NOMO-1 (cell line): Measurements from ENCODE around the gene KCNT1.

ENCODE experiments used
- DNase-seq, 2 experiments: peaks; one replicate each; lab custom pipeline; 2025; ENCODE audit not compliant: unreplicated experiment in 2 of 2; lab: John Stamatoyannopoulos, UW

KCNT1 gene

DNA sequence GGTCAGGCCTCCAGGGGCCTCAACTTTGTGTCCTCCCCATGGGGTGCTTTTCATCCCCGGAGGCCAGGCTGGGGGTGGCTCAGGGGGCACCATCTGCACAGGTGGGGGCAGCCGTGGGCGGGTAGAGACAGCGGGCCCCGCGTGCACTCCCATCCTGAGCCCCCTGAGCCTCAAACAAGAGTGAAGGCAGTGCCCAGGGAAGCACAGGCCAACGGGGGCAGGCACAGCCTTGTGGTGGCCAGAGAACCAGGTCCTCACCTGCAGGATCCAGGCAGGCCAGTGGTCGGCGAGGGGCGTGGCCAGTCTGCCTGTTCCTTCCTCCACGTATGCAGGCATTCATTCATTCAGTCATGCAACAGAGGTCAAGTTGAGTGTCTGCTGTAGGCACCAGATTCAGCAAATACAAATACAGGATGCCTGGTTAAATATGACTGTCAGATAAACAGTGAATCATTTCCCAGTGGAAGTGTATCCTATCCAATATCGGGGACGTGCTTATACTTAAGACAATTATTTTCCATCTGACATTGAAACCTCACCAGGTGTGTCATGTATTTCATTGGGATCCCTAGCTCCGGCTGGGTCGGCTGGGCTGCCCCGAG, 22.3 kb downstream of the KCNT1 start:
- no peak for DNase-seq

DNA sequence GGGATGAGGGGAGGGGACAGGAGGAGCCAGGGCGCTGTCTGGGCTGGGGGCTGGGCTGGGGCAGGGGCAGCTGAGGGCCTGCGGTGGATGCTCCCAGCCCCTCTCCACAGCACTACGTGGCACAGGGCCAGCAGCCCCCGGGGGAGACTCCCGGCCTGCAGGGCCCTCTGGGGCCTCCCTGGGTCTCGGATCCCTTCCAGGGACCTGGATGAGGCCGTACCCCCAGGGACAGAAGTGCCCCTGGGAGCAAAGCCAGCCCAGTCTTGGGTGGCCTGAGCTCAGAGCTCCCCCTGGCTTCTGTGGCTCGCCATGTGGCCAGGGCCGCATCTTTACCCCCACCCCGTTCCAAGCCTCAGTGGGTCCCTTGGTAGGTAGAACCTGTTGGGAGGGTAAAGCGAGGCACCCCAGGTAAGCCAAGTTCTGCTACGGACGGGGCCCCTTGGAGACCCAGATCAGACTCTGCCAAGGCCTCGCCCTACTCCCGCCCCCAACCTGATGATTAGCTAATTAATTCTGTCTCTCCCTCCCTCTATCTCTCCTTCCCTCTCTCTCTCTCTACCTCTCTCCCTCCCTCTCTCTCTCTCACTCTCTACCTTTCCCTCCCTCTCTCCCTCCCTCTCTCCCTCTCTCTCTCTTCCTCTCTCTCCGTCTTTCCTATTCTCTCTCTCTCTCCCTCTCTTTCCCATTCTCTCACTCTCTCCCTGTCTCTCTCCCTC, 24.3 kb downstream of the KCNT1 start:
- DNase-seq, result no peak

DNA sequence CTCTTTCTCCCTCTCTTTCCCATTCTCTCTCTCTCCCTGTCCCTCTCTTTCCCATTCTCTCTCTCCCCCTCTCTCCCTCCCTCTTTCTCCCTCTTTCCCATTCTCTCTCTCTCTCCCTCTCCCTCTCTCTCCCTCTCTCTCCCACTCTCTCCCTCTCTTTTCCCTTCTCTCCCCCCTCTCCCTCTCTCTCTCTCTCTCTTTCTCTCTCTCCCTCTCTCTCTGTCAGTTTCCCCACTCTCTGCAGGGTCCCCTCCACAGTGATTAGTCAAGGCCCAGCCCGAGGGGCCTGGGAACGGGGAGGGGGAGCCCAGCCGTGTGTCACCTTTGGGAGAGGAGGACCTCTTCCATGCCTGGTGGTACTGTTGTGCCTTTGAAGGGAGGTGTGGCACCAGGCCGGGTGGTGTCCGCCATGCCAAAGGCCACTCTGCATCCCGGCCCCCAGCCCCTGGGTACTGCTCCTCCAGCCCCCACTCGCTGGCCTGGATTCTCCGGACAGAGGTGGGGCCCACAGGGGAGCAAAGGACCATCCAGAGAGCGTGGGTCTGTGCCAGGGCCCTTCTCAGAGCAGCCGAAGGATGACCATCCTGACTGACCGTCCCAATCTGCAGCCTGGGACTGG, 25.4 kb downstream of the KCNT1 start:
- DNase-seq, result no peak

DNA sequence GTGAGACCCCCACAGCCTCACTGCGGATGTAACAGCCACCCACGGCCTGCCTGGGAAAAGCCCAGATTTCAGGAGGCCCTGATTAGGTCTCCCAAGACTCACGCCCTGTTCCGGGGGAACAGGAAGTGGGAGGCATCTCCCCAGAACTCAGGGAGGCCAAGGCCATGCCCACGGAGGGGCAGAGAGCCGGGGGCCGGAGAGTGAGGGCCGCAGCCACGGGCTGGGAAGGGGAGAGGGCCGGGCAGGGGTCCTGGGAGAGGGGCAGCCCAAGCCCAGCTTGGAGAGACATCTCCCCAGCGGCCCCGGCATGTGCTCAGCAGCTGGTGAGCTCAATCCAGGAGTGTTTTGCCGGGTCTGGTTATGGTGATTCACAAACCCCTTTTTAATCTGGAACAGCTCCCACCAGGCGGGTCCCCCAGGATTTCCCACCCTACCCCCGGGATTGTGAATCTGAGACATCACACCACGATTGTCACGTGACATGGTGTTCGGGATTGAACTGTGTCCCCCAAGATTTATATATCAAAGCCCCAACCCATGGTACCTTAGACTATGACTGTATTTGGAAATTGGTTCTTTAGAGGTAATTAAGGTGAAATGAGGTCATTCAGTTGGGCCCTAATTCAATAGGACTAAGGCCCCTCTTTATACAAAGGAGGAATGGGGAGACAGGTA, 26.6 kb downstream of the KCNT1 start:
- no peak for DNase-seq

DNA sequence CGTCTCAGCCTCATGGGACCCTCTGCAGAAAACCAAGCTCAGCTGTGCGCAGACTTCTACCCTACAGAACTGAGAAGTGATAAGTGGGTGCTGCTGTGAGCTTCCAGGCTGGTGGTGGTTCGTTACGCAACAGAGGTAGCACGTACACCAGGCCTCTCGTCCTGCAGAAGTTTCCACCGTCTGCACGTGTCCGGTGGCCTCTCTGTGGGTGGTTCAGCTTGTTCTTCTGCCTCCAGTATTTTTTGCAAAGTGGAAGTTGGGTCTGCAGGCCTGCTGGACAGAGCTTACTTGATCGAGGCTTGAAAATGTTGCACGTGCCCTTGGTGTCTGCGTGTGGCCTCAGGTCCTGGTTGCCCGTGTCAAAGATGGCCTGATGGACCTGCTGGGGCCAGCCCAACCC, 27.5 kb downstream of the KCNT1 start:
- DNase-seq, result peak; percentile 62 to 87

DNA sequence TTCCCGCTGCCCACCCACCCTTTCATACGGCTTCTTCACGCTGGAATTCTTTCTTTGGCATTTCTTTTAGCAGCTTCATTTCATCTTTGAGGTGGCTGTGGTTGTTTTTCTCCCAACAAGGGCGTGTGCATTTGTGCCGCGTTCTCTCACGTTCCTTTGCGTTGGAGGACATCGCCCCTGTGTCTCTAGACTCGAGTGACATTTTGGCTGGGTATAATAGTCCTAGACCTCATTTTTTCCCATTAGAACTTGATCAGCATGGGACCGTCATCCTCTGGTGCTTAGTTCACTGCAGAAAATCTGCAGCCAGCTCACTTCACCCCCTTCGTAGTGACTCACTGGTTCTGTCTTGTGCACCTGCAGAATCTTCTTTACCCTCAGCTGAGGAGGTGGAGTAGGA, 29.5 kb downstream of the KCNT1 start:
- DNase-seq, result no peak

DNA sequence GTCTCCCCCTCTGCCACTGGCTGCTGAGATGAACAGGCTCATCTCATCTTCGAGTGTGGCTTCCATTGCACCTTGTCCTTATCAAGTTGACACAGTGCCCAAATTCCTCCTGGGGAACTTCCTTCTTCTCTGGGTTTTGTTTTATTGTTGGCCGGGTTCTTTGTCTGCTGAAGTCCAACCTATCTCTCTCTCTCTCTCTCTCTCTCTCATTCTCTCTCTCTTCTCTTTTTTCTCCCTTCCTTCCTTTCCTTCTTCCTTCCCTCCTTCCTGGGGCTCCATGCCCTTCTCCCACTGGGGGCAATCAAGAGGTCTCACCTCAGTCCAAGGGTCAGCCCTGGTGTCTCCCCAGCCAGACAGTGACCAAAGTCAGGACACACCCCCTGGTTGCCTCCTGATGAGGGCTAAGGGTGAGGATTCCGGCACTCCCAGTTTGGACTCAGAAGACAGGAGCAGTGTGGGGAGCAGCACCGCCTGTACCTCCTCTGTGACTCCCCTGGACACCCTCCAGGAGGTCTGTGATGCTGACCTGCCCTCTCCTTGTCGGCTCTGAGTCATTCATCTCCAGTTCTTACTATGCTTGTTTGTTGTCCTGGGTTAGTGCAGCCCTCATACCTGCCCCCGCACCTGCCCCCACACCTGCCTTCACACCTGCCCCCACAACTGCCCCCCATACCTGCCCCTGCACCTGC, 30.7 kb downstream of the KCNT1 start:
- DNase-seq, result no peak

DNA sequence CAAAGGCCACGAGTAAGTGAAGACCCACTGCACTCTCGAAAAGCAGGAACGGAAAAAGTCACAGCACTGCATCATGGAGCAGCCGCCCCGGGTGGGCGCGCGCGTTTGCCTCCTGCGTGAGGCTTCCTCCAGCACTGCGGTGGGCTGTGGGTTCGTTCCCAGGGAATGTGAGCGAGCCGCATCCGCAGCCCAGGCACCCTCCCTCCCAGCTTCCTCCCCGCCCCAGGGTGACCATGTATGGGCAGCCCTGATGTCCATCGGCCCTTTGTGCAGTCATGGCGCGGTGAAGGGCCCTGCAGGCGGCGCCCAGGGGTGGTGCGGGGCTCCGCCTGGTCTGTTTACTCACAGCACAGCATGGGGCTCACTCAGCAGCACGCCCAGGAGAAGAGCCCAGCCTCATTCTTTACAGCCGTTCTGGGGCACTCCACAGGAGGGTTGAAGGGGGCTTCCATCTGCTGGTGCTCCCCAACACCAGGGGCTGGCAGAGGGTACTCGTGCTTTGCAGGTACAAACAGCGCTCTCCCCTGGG, 32.7 kb downstream of the KCNT1 start:
- no peak for DNase-seq

DNA sequence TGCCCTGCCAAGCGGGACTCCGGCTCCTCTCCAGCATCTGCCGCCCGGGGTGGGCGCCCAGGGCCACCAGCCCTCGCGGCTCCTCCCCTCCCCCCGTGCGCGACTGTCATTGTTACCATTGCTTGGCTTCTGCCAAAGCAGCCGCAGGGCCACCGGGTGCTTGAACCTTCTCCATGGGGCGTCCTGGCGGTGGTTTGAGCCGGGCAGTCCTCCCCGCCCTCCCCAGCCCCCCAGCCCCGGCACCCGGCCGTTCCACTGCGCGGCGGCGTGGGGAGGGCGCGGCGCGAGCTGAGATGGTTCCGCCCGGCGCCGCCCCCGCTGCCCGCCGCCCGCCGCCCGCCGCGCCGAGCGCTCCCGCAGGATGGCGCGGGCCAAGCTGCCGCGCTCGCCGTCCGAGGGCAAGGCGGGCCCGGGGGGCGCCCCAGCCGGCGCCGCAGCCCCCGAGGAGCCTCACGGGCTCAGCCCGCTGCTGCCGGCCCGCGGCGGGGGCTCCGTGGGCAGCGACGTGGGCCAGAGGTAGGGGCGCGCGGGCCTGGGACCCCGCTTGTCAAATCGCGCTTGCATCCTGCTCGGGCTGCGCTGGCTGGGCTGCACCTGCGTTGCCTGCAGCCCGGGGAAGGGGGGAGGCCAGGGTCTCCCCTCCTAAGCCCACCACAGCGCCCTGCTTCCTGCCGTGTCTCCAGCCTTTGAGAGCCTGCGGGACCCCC, 34.4 kb downstream of the KCNT1 start:
- no peak for DNase-seq

DNA sequence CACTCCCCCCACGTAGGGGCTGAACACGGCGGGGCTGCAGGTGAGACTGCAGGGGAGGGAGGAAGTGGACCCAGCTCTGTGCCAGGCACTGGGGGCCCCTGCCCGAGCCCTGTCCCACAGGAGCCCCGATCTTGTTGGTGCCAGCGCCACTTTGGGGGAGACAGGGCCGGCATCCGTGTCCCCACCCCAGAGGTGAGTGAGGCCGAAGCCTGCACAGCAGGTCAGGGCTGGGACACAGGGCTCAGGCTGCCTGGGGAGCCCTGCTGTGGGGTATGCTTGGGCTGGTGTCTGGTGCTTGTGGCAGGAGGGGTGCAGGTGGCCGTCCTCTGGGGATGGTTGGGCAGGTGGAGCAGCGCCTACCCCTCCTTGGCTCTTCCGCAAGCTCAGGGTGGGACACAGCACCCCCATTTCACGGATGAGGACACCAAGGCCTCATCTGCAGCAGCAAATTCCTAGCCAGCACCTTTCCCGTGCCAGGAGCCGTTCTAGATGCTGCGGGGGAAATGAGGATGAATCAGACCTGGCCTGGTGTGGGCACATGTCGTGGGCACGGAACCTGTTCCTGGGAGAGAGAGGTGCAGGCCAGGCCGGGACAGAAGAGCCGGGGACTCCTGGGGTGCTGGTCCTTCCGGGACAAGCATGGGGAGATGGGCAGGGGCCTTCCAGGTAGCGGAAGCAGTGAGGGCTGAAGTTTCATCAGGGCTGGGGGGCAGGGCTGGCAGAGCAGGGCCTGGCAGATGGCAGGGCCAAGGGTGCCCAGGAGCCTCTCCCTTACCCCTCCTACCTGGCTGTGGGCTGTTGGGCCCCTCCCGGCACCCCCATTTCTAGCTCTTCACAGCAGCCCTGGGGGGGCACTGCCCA, 35.2 kb downstream of the KCNT1 start:
- no peak for DNase-seq

DNA sequence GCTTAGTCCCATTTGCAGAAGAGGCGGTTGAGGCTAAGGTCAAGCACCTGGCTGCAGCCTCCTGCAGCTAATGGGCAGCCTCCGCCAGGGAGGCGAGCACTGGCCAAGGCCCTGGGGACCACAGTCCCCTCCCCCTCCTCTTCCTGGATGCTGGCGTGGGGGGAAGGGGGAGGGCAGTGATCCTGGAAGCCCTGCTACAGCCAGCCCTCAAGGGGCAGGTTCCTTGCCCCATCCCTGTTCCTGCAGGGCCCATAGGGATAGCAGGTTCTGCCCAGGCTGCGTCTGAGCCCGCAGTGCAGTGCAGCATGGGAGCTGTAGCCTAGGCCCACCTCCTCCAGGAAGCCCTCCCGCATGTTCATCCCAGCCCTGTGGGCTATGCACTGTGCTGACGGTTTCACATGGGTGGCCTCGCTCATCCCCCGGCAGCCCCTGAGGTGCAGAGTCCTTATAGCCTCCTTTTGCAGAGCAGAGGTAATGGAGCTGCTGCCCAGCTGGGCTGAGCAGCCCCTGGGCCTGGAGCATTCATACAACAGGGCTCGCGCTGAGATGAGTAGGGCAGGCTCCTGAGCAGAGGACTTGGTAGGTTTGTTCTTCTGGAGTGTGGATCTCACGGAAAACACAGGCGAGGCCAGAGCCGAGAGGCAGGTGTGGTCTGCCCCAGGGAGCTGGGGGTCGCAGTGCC, 36.0 kb downstream of the KCNT1 start:
- DNase-seq, result no peak

DNA sequence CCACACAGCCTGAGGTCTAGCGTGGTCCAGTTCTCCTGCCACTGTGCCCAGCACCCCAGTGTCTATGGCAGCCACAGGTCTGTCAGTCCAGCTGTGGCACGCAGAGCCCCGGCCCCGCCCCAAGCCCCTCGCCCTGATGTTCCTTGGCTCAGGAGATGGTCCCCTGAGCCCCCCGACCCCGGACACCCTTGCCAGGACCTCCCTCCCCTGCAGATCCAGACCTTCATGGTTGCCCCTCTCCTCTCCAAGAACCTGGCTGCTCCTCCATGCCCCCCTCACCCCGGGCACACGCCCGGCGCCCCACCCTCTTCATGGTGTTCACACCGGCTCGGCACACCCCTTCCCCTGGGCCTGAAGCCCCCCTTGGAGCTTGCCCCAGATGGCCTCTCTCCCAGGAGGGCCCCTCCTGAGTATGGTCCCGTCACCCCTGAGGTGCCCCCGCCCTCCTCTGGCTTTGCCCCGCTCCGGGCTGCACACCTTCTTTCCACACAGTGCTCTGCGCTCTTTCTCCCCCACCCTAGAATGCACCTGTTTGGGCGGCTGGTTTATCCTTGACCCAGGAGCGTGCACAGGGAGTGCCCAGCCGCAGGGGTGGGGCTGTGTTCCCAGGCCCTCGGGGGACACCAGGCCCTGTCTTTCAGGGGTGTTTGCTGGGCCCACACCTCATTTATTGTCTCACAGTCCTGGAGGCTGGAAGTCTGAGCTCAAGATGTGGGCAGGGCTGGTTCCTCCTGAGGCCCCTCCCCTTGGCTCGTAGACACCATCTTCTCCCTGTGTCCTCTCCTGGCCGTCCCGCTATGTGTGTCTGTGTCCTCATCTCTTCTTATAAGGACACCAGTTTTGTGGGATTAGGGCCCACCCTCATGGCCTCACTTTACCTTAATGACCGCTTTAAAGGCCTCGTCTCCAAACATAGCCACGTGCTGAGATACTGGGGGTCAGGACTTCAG, 37.6 kb downstream of the KCNT1 start:
- no peak for DNase-seq

DNA sequence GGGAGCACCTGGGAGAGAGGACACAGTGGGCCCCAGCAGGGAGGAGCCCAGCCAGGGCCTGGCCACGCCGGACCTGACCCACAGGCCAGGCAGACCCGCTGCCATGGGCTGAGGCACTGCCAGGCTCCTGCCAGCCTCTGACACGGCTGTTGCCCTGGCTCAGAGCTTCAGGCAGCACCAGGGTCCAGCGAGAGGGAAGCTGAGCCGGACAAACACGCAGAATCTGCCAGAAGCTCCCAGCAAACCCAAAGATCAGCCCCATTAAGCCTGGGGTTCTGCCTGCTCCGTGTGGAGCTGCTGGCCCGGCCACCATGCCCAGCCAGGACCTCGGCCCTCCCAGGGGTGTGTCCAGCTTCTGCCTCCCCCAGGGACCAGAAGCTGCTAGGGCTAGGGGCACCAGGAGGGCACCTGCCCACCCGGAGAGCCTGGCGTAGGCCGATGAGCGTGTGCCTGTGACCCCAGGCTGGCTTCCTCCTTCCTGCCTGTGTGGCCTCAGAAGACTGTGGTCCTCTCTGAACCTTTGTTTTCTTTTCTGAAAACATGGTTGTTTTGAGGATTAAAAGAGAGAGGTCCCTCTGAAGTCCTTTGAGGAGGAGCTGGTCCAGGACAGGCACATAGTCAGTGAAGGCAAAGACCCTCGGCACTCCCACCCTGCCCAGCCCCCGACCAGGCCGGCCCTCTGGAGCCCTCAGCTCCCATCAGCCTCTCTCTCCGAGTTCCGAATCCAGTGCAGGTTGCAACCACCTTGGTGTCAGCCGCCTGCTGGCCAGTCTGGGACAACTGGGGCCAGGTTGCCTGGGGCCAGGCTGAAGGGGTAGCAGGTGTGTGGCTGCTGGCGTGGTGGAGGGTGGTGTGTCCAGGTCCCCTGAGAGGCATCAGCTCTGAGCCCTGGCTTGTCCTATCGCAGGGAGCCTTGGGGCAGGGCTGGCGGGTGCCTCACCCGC, 39.6 kb downstream of the KCNT1 start:
- DNase-seq, result no peak

DNA sequence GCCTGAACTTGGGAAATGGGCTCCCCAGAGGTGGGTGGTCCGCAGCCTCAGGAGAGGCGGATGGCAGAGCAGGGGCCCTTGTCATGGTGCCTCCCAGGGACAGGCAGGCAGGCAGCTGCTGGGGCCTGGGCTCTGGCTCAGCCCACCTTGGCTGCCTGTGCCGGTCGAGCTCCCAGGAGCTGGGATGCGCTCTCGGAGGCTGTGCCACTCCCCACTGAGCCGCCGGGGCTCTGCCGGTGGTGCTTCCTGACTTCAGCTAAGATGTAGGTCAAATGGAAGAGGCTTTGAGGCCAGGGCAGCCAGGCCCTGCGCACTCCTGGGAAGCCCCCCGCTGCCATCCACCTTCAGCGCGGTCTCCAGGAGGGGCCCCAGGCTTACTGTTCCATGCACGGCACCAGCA, 41.0 kb downstream of the KCNT1 start:
- DNase-seq, result no peak

DNA sequence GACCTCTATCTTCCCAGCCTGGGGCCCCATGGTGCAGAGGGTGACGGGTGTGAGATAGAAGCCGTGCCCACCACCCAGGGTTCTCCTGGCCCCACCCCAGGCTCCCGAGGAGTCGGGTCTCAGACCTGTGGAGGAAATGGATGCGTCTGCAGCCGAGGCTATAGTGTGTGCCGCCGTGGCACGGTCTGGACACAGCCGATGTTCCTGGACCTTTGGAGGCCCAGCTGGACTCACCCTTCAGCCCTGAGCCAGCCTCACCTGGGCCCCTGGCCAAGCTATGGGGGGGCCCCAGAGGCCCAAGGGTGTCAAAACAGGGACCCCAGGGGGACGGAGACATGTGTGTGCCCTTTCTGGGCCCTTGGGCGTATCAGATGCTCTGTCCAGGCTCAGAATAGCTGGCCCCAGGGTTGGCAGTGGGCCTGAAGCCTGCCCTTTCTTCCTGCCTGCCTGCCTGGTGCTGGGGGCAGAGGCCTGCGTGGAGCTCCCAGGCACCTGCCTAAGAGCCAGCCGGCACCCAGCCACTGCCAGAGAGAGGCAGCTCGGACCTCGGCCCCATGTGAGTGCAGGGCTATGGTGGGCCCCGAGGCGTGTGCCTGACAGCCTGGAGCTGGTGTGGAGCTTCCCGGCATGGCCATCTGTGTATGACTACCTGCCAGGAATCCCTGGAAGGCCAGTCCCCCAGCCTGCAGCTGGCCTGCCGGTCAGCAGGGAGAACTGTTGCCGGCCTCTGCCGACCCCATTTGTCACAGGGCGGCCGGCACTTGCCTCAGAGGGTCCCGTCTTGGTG, 41.8 kb downstream of the KCNT1 start:
- DNase-seq, result no peak
